NCI-H446 (cell line): Measurements from ENCODE around the gene KCNK5.
A peak's percentile ranks its signal among the peaks of the same experiment; 100 is the strongest.

Experiments
- DNase-seq, 2 experiments: peaks; one replicate each; lab custom pipeline; 2025; lab: John Stamatoyannopoulos, UW

Gene KCNK5

GRCh38 chr6:39171489-39172376, 57.5 kb downstream of the KCNK5 start:
- DNase-seq = no peak

- no peak for DNase-seq
These were observed 58.4 kb downstream of the KCNK5 start for GRCh38 chr6:39170860-39171259.

GRCh38 chr6:39170389-39170788, 58.9 kb downstream of the KCNK5 start:
- DNase-seq = no peak

- peak; percentile 54 to 70 for DNase-seq
These were observed 59.6 kb downstream of the KCNK5 start for GRCh38 chr6:39169448-39170344.

GRCh38 chr6:39167866-39168625, 61.2 kb downstream of the KCNK5 start:
- no peak for DNase-seq

- no peak for DNase-seq
These were observed 62.0 kb downstream of the KCNK5 start for GRCh38 chr6:39167321-39167720.

- DNase-seq = no peak
These were observed 62.4 kb downstream of the KCNK5 start for GRCh38 chr6:39166912-39167290.

GRCh38 chr6:39166189-39166911, 62.9 kb downstream of the KCNK5 start:
- DNase-seq = peak; percentile 75 to 85

GRCh38 chr6:39157511-39157910, 71.8 kb downstream of the KCNK5 start:
- no peak for DNase-seq

- no peak for DNase-seq
These were observed 72.5 kb downstream of the KCNK5 start for GRCh38 chr6:39156801-39157200.

- DNase-seq = no peak
These were observed 74.6 kb downstream of the KCNK5 start for GRCh38 chr6:39154705-39155104.

- DNase-seq = no peak
These were observed 75.4 kb downstream of the KCNK5 start for GRCh38 chr6:39153766-39154397.

- DNase-seq = no peak
These were observed 77.0 kb downstream of the KCNK5 start for GRCh38 chr6:39152262-39152661.

GRCh38 chr6:39151211-39151610, 78.1 kb downstream of the KCNK5 start:
- DNase-seq = no peak

GRCh38 chr6:39144481-39145173, 84.6 kb downstream of the KCNK5 start:
- DNase-seq = no peak

GRCh38 chr6:39143238-39143930, 85.9 kb downstream of the KCNK5 start:
- no peak for DNase-seq

GRCh38 chr6:39140556-39141167, 88.6 kb downstream of the KCNK5 start:
- DNase-seq = no peak
